SK-N-MC (cell line): ENCODE results near the gene TPD52L1.

Experiments used
- EZH2 ChIP-seq: fragments of 200-600 bp; sonication (generic); IDR thresholded peaks from one replicate; pipeline ENCODE4 v1.6.1; 2017; ENCODE audit warnings: antibody characterized with exemption
- FOXP2 ChIP-seq: optimal IDR thresholded peaks from 2 replicates; pipeline ENCODE3; 2011; ENCODE audit warnings: mild to moderate bottlenecking, moderate library complexity; ENCODE audit not compliant: insufficient read depth; ENCODE audit errors: extremely low read length, control extremely low read depth
- POLR2AphosphoS5 ChIP-seq: IDR thresholded peaks from 2 replicates; pipeline ENCODE4 v1.6.1; 2012; ENCODE audit warnings: mild to moderate bottlenecking, low read depth, low read length, borderline replicate concordance

GRCh38 chr6:125285936-125286335 is 132.4 kb downstream of the TPD52L1 start:
- TF ChIP-seq POLR2AphosphoS5 = no peak
- no peak for TF ChIP-seq EZH2
- no peak for TF ChIP-seq FOXP2
